Measurements from ENCODE around the gene SLIRP. TPM values are rescaled to one million over a fixed set of nuclear protein-coding genes. Genes with fewer than 3 reads are reported as not detected.

The SLIRP gene
- total and polyA plus RNA-seq, 2 of the 4 experiments (the other 2 are of a cell fraction) = 226 to 244 TPM

DNA sequence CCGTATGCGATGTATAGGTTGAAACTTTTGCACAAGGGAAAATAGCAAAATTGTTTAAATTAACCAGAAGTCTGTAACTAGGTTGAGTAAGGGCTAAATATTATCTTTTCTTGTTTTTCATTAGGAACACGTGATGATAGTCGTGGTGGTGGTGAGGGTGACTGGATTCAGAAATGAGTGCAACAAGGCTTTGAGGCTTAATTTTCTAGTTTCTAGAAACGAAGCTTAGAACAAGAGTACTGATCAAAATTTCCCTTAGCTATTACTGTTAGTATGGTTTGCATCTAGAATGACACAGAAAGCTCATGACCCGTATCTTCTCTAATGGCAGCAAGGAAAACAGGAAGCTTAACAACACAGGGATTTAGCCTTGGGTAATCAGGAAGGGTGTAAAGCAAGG, 7.0 kb downstream of the SLIRP start:
- Histone ChIP-seq H3K79me1 (ENCODE audit: low read depth in 1 of 2, low read length in 2 of 2) (peaks cover 17 to 19% of the 10 kb centered on the region in 2 experiments), H3K4ac (ENCODE audit: low read depth, low read length) (no peak overlapping the region), H2AFZ (replicated peaks; ENCODE audit: low read length, poor library complexity) (no peak overlapping the region), H3K9me1 (ENCODE audit: insufficient read depth, low read length) (0 out of 2 replicates have a peak, but pooled peaks cover 2% of the 10 kb centered on the region), H3K23ac (ENCODE audit: low read depth, low read length) (no peak overlapping the region), H2BK5ac (ENCODE audit: low read depth, low read length, poor library complexity, severe bottlenecking) (no peak overlapping the region), H3K9ac (ENCODE audit: low read depth, low read length) (no peak overlapping the region), H3K14ac (replicated peaks; ENCODE audit: low read depth, low read length) (no peak overlapping the region), H3K27me3 (ENCODE audit: control insufficient read depth, insufficient read depth, low read length) (no peaks in the 10 kb centered on the region), H3K4me2 (ENCODE audit: low read depth, low read length) (no peak overlapping the region), H4K8ac (ENCODE audit: low read depth in 2 of 2, low read length in 2 of 2) (no peak overlapping the region), H4K20me1 (ENCODE audit: insufficient read depth, low read length) (peaks cover 3% of the 10 kb centered on the region; the same call in 1 of the 2 replicates), H4K5ac (ENCODE audit: low read depth, low read length) (no peak overlapping the region), H3K9me3 (ENCODE audit: control insufficient read depth, insufficient read depth, low read length) (no peaks in the 10 kb centered on the region), H3K36me3 (ENCODE audit: control insufficient read depth, insufficient read depth, low read length) (peaks cover 45% of the 10 kb centered on the region), H3K56ac (ENCODE audit: extremely low read depth, insufficient read depth, low read length) (no peak overlapping the region), H4K91ac (ENCODE audit: insufficient read depth, low read depth, low read length) (no peak overlapping the region), H2BK120ac (ENCODE audit: low read depth, low read length) (no peak overlapping the region), H3K4me3 (ENCODE audit: insufficient read depth, low read depth, low read length) (no peak overlapping the region), H2BK15ac (ENCODE audit: low read depth, low read length) (no peak overlapping the region), H2AK5ac (ENCODE audit: low read depth, low read length) (no peak overlapping the region), H2AK9ac (replicated peaks; ENCODE audit: low read depth, low read length, poor library complexity) (no peak overlapping the region), H3K18ac (ENCODE audit: low read depth, low read length) (no peak overlapping the region), H3K27ac (ENCODE audit: insufficient read depth, low read length) (no peak overlapping the region), H3K4me1 (ENCODE audit: control insufficient read depth, insufficient read depth, low read length) (no peaks in the 10 kb centered on the region), H2BK20ac (ENCODE audit: low read depth, low read length) (no peak overlapping the region)
- no peak for TF ChIP-seq BHLHE40 (IDR thresholded peaks at IDR 0.05; ENCODE audit: low read depth, low read length)
- no peak for TF ChIP-seq USF2 (IDR thresholded peaks at IDR 0.05; ENCODE audit: low read depth, low read length)
- no peak for TF ChIP-seq CTCF (conservative IDR thresholded peaks at IDR 0.05; ENCODE audit: low read depth, low read length)
- no peak for TF ChIP-seq RAD21 (IDR thresholded peaks at IDR 0.05; ENCODE audit: low read length)
- no peak for TF ChIP-seq SMC3 (IDR thresholded peaks at IDR 0.05; ENCODE audit: low read depth, low read length)
- no peak for TF ChIP-seq RFX5 (IDR thresholded peaks at IDR 0.05; ENCODE audit: low read depth, low read length)
- no peak for TF ChIP-seq RCOR1 (IDR thresholded peaks at IDR 0.05; ENCODE audit: insufficient replicate concordance, low read length)
- no peak for TF ChIP-seq CEBPB (IDR thresholded peaks at IDR 0.05; ENCODE audit: low read depth, low read length)
- TF ChIP-seq MAZ (IDR thresholded peaks at IDR 0.05; ENCODE audit: borderline replicate concordance, low read depth, low read length) = no peak
- no peak for TF ChIP-seq MXI1 (IDR thresholded peaks at IDR 0.05; ENCODE audit: borderline replicate concordance, low read depth, low read length)
- TF ChIP-seq MAFK (IDR thresholded peaks at IDR 0.05; ENCODE audit: low read depth, low read length) = no peak
- TF ChIP-seq FOS (IDR thresholded peaks at IDR 0.05; ENCODE audit: low read depth, low read length) = no peak
- TF ChIP-seq ELK1 (IDR thresholded peaks at IDR 0.05; ENCODE audit: borderline replicate concordance, low read depth, low read length) = no peak
- TF ChIP-seq NFE2L2 (IDR thresholded peaks at IDR 0.05; ENCODE audit: low read depth, low read length) = no peak
- TF ChIP-seq CHD1 (IDR thresholded peaks at IDR 0.05; ENCODE audit: low read depth, low read length) = no peak
- no peak for TF ChIP-seq POLR2A (IDR thresholded peaks at IDR 0.05; ENCODE audit: low read depth, low read length)
- no peak for ATAC-seq (ENCODE audit: low read depth)
- no CpG with 5 or more reads among the region's 6 CpGs for WGBS, 2 experiments (ENCODE audit: extremely low coverage in 2 of 2, insufficient read length in 1 of 2)
- ChIA-PET POLR2A (ENCODE audit: unreplicated experiment) (no interaction called here), CTCF (no interaction called here)
- intact Hi-C loops (cut with micrococcal nuclease) = no loop called here
- no TSS peak for BruUV-seq (replicated peaks)
- in situ Hi-C loops (cut with MboI; ENCODE audit: low sequenced_read_pairs) = loop anchor here (10.0 kb wide), 1 partner anchor 250 kb away; no protein-coding TSS in a partner anchor
- dilution Hi-C loops (cut with HindIII; ENCODE audit: low sequenced_read_pairs, unreplicated experiment) = no loop called here
- no peak for DNase-seq
